Measurements from ENCODE around the gene VWA8.

The VWA8 gene

DNA sequence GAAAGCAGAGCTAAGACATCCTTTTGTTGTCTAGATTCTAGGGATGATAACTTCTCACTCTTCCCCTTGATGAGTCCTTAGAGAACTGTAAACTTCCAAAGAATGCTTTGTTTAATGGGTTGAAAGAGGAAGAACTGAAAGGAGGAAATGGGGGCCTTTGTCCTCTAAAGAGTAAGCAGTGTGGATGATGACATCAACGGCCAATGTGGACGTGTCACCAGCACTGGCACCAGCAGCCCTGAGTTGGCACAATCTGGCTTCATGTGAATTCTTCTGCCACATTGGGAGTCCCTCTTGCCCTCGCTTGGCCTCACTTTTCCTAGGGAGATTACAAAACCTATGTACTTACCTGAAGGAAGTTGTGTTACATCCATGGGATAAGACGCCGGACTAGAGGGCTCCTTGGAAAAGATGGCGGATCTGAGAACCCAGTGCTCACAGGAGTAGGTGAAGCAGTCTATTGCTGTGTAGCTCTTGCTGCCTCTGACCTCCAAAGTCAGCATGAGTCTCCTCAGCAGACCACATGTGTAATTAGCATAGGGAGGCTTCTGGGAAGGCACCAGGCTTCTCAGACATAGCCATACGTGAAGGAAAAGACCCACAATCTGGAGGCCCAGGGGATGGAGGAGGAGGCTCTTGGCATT lies 440.8 kb downstream of the VWA8 start:
- Histone ChIP-seq H3K36me3 (ENCODE audit: control insufficient read depth in 2 of 2, insufficient read depth in 1 of 2, low read length in 2 of 2) (no peaks in the 10 kb centered on the region), H3K27ac (ENCODE audit: extremely low read depth, low read depth, low read length) (no peak overlapping the region), H3K4me3 (ENCODE audit: low read depth, low read length) (no peak overlapping the region), H3K4me1 (ENCODE audit: control insufficient read depth, insufficient read depth, low read length) (no peaks in the 10 kb centered on the region), H3K9me3 (ENCODE audit: control insufficient read depth, insufficient read depth, low read depth, low read length) (no peaks in the 10 kb centered on the region)
- ChIA-PET CTCF (no interaction called here), POLR2A (no interaction called here)
- no peak for TF ChIP-seq SETDB1 (IDR thresholded peaks at IDR 0.05; ENCODE audit: insufficient read length, low read length)
- TF ChIP-seq, protein P1, sequence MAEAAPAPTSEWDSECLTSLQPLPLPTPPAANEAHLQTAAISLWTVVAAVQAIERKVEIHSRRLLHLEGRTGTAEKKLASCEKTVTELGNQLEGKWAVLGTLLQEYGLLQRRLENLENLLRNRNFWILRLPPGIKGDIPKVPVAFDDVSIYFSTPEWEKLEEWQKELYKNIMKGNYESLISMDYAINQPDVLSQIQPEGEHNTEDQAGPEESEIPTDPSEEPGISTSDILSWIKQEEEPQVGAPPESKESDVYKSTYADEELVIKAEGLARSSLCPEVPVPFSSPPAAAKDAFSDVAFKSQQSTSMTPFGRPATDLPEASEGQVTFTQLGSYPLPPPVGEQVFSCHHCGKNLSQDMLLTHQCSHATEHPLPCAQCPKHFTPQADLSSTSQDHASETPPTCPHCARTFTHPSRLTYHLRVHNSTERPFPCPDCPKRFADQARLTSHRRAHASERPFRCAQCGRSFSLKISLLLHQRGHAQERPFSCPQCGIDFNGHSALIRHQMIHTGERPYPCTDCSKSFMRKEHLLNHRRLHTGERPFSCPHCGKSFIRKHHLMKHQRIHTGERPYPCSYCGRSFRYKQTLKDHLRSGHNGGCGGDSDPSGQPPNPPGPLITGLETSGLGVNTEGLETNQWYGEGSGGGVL (tag by site-specific recombination; IDR thresholded peaks at IDR 0.05) = no peak
- TF ChIP-seq ZNF174 (tag by site-specific recombination; IDR thresholded peaks at IDR 0.05) = no peak
- TF ChIP-seq MEIS1 (CRISPR knock-in tag; IDR thresholded peaks at IDR 0.05; ENCODE audit: borderline replicate concordance) = no peak
